Measurements from ENCODE around the gene PRELID3B. TPM values are rescaled to one million over a fixed set of nuclear protein-coding genes. Genes with fewer than 3 reads are reported as not detected.

Gene PRELID3B
- total and polyA plus RNA-seq, 2 of the 8 experiments (the other 6 are each of a cell fraction or from before 2014, with no cell fraction given), result 8.1 to 50.5 TPM

GRCh38 chr20:59031564-59032022, 11.0 kb downstream of the PRELID3B start (continued):
- no peak for TF ChIP-seq EP300 (IDR thresholded peaks at IDR 0.05; ENCODE audit: borderline replicate concordance in 1 of 2, low read depth in 2 of 2, low read length in 2 of 2)
